ENCODE measurements around the gene SERINC3.

SERINC3 gene

GRCh38 chr20:44521484-44522481, at the start of gene SERINC3:
TSS of gene SERINC3 (minus strand) at chr20:44522070. CDS start at chr20:44521951, 119 bp downstream.
- Histone ChIP-seq H3K4me2 (ENCODE audit: low read depth, low read length) (peak within 1 kb of the TSS; percentile 84), H3K4me1 (ENCODE audit: low read length) (peaks cover 9% of the 10 kb centered on the region; the same call in 1 of the 2 replicates), H3K79me2 (ENCODE audit: low read length) (peaks cover 50% of the 10 kb centered on the region)

DNA sequence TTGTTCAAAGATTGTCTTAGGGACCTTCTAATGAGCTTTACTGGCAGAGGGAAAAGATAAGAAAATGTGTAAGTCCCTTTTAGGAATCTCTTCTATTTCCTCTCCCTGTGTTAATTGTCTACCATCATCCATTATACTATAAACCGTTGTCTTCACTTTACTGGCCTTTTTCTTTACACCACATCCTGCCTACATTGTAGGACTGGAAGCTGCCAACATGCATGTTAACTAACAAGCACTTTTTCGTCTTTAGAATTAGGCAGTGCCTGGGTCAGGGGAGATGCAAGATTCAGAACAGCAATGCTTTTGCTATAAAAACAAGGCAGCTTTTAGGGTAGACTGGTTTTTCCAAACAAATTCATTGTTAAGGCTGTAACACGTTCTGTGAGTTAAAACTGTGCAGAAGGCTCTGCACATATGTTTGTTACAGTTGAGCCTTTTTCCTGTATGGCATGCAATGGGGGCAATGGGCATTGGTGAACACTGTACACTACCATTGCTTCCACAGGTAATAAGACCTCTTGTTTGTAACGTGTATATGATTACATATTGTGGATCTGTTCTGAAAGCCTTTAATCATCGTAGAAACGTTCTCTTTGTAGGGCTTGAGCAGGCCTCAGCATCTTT, 49.6 kb upstream of the SERINC3 start:
- Histone ChIP-seq H3K9me2 (replicated peaks; ENCODE audit: insufficient read depth, low read length) (no peaks in the 10 kb centered on the region), H4K20me1 (ENCODE audit: insufficient read depth, low read length) (no peaks in the 10 kb centered on the region), H3K4me2 (ENCODE audit: low read depth, low read length) (no peak overlapping the region), H3K27me3 (replicated peaks; ENCODE audit: insufficient read depth, low read length) (no peaks in the 10 kb centered on the region), H3K4me3 (ENCODE audit: low read length) (no peak overlapping the region), H3K79me2 (ENCODE audit: low read length) (no peaks in the 10 kb centered on the region), H3K4me1 (ENCODE audit: low read length) (peaks cover 13% of the 10 kb centered on the region), H3K9me3 (replicated peaks; ENCODE audit: insufficient read depth, low read length) (no peaks in the 10 kb centered on the region), H2AFZ (ENCODE audit: low read length) (no peak overlapping the region), H3F3A (ENCODE audit: insufficient read depth, low read length) (no peaks in the 10 kb centered on the region), H3K36me3 (replicated peaks; ENCODE audit: insufficient read depth, low read length) (no peaks in the 10 kb centered on the region), H3K27ac (ENCODE audit: low read length) (no peak overlapping the region), H3K9ac (ENCODE audit: low read length) (no peak overlapping the region)
- no peak for DNase-seq
- TF ChIP-seq EZH2phosphoT487 (IDR thresholded peaks at IDR 0.05; ENCODE audit: low read length): no peak
- TF ChIP-seq EZH2 (optimal IDR thresholded peaks at IDR 0.05; ENCODE audit: low read depth, low read length): no peak
- TF ChIP-seq CTCF (IDR thresholded peaks at IDR 0.05; ENCODE audit: low read length): no peak

More at GRCh38 chr20:44521484-44522481, at the start of gene SERINC3:
- peak within 1 kb of the TSS; percentile 71 for H2AFZ ChIP-seq (ENCODE audit: low read length)
- DNase-seq: peak; percentile 96
- no peaks in the 10 kb centered on the region for H3F3A ChIP-seq (ENCODE audit: insufficient read depth, low read length)
- peak within 1 kb of the TSS; percentile 99 for H3K9ac ChIP-seq (ENCODE audit: low read length)
- H3K4me3 ChIP-seq (ENCODE audit: low read length): peak within 1 kb of the TSS; percentile 99
- no peak for TF ChIP-seq EZH2 (optimal IDR thresholded peaks at IDR 0.05; ENCODE audit: low read depth, low read length)
- no peak for TF ChIP-seq EZH2phosphoT487 (IDR thresholded peaks at IDR 0.05; ENCODE audit: low read length)
- TF ChIP-seq CTCF (IDR thresholded peaks at IDR 0.05; ENCODE audit: low read length): peak; percentile 46
- H3K27ac ChIP-seq (ENCODE audit: low read length): peak within 1 kb of the TSS; percentile 94
- H3K9me3 ChIP-seq (replicated peaks; ENCODE audit: insufficient read depth, low read length): no peaks in the 10 kb centered on the region
- H4K20me1 ChIP-seq (ENCODE audit: insufficient read depth, low read length): no peaks in the 10 kb centered on the region
- no peaks in the 10 kb centered on the region for H3K27me3 ChIP-seq (replicated peaks; ENCODE audit: insufficient read depth, low read length)
- no peaks in the 10 kb centered on the region for H3K9me2 ChIP-seq (replicated peaks; ENCODE audit: insufficient read depth, low read length)
- no peaks in the 10 kb centered on the region for H3K36me3 ChIP-seq (replicated peaks; ENCODE audit: insufficient read depth, low read length)

- no peak overlapping the region for H2AFZ ChIP-seq (ENCODE audit: low read length)
- no peaks in the 10 kb centered on the region for H4K20me1 ChIP-seq (ENCODE audit: insufficient read depth, low read length)
- H3K4me3 ChIP-seq (ENCODE audit: low read length): no peak overlapping the region
- H3K4me1 ChIP-seq (ENCODE audit: low read length): peaks cover 13% of the 10 kb centered on the region
- H3K9me3 ChIP-seq (replicated peaks; ENCODE audit: insufficient read depth, low read length): no peaks in the 10 kb centered on the region
- H3K27ac ChIP-seq (ENCODE audit: low read length): no peak overlapping the region
- no peak overlapping the region for H3K4me2 ChIP-seq (ENCODE audit: low read depth, low read length)
- no peaks in the 10 kb centered on the region for H3K9me2 ChIP-seq (replicated peaks; ENCODE audit: insufficient read depth, low read length)
- H3K27me3 ChIP-seq (replicated peaks; ENCODE audit: insufficient read depth, low read length): no peaks in the 10 kb centered on the region
- DNase-seq: no peak
- no peaks in the 10 kb centered on the region for H3K79me2 ChIP-seq (ENCODE audit: low read length)
- H3K36me3 ChIP-seq (replicated peaks; ENCODE audit: insufficient read depth, low read length): no peaks in the 10 kb centered on the region
- TF ChIP-seq EZH2 (optimal IDR thresholded peaks at IDR 0.05; ENCODE audit: low read depth, low read length) (no peak), CTCF (IDR thresholded peaks at IDR 0.05; ENCODE audit: low read length) (no peak), EZH2phosphoT487 (IDR thresholded peaks at IDR 0.05; ENCODE audit: low read length) (no peak)
- no peaks in the 10 kb centered on the region for H3F3A ChIP-seq (ENCODE audit: insufficient read depth, low read length)
- no peak overlapping the region for H3K9ac ChIP-seq (ENCODE audit: low read length)
These were observed 48.5 kb upstream of the SERINC3 start for GRCh38 chr20:44570367-44570766.

Measured in MM.1S (cell line).